Osteocyte (in vitro differentiated cells): ENCODE measurements around the gene CYP27A1. TPM values are rescaled to one million over a fixed set of nuclear protein-coding genes. Genes with fewer than 3 reads are reported as not detected.

ENCODE experiments used
- DNase-seq: peaks from one replicate; pipeline ENCODE4 v3.0.0; 2021; ENCODE audit warnings: mixed read lengths; ENCODE audit not compliant: unreplicated experiment; ENCODE audit errors: extremely low spot score
- H3K27ac Mint-ChIP-seq: one replicate; pipeline ENCODE4 v1.8.0; 2021; ENCODE audit warnings: mild to moderate bottlenecking, mixed read lengths; ENCODE audit not compliant: unreplicated experiment
- H3K27me3 Mint-ChIP-seq: one replicate; pipeline ENCODE4 v1.8.0; 2021; ENCODE audit warnings: mixed read lengths; ENCODE audit not compliant: unreplicated experiment
- H3K36me3 Mint-ChIP-seq: one replicate; pipeline ENCODE4 v1.8.0; 2021; ENCODE audit warnings: mixed read lengths; ENCODE audit not compliant: unreplicated experiment
- H3K4me1 Mint-ChIP-seq: one replicate; pipeline ENCODE4 v1.8.0; 2021; ENCODE audit warnings: mixed read lengths; ENCODE audit not compliant: unreplicated experiment
- H3K4me3 Mint-ChIP-seq: one replicate; pipeline ENCODE4 v1.8.0; 2021; ENCODE audit warnings: mild to moderate bottlenecking, moderate library complexity, mixed read lengths; ENCODE audit not compliant: unreplicated experiment
- H3K9me3 Mint-ChIP-seq: one replicate; pipeline ENCODE4 v1.8.0; 2021; ENCODE audit warnings: mixed read lengths; ENCODE audit not compliant: unreplicated experiment
- total RNA-seq: library from RNA; stranded (reverse); gene quantifications from 2 replicates; pipeline ENCODE4 v1.2.1, GENCODE V29; 2021
- TF ChIP-seq, protein P1 (sequence below): fragments of 200-600 bp; sonication (generic); IDR thresholded peaks from 2 replicates; pipeline ENCODE4 v1.5.0; 2021; ENCODE audit warnings: antibody characterized with exemption, mild to moderate bottlenecking, moderate library complexity

CYP27A1 gene
- total RNA-seq, 1 donor from 2014 or later: 3.2 TPM

DNA sequence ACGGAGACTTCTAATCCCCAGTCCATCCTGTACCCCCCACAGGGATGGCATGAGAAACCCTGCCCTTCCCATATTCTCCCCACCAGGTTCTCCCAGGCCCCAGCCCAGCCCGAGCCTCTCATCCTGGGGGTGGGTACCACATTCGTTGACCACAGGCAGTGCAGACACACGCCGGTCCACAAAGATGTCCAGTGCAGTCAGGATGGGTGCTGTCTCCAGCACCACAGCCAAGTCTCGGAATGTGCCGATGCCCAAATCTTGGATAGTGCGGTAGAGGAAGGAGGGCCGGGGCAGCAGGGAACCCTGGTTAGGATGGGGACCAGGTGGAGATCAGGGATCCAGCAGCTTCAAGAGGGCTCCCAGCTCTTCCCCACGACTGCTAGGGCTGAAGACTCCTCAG, 44.8 kb downstream of the CYP27A1 start:
- no peaks in the 10 kb centered on the region for H3K9me3 Mint-ChIP-seq
- no peaks in the 10 kb centered on the region for H3K4me1 Mint-ChIP-seq
- TF ChIP-seq, protein P1, sequence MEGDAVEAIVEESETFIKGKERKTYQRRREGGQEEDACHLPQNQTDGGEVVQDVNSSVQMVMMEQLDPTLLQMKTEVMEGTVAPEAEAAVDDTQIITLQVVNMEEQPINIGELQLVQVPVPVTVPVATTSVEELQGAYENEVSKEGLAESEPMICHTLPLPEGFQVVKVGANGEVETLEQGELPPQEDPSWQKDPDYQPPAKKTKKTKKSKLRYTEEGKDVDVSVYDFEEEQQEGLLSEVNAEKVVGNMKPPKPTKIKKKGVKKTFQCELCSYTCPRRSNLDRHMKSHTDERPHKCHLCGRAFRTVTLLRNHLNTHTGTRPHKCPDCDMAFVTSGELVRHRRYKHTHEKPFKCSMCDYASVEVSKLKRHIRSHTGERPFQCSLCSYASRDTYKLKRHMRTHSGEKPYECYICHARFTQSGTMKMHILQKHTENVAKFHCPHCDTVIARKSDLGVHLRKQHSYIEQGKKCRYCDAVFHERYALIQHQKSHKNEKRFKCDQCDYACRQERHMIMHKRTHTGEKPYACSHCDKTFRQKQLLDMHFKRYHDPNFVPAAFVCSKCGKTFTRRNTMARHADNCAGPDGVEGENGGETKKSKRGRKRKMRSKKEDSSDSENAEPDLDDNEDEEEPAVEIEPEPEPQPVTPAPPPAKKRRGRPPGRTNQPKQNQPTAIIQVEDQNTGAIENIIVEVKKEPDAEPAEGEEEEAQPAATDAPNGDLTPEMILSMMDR: no peak
- no peak overlapping the region for H3K27ac Mint-ChIP-seq
- no peak for DNase-seq
- no peaks in the 10 kb centered on the region for H3K36me3 Mint-ChIP-seq
- H3K4me3 Mint-ChIP-seq: no peak overlapping the region
- peaks cover 35% of the 10 kb centered on the region for H3K27me3 Mint-ChIP-seq

DNA sequence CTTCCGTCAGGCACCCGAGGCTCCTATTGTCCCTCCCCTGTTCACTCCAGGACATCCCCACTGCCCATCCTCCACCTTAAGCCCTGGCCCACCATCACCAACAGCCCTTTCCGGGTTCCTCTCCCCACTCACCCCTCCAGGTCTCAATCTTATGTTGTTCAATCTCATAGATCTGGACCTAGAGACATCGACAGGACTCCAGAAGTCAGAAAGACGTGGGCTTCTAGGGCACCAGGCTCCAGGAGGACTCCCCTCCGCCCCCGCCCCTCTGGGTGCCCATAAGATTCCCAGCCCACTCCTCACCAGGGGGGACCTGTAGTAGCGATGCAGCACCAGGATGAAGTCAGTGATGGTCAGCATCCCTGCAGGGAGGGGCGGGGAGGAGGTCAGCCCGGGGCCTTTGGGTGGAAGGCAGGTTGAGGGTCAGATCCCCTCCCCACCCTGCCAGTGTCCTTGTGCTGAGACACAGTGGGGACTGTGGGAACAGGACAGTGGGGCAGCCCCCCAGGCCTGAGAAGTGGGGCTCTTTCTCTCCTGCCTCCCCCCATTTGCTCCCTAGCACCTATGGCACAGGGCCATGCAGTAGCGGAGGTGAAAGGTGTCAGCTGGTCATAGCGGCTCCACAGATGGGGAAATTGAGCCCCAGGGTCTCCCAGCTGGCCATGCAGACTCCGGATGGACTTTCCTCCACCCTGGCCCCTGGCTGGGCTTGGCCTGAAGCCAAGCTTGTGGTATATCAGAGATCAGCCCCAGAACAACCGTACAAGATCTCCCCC, 45.9 kb downstream of the CYP27A1 start:
- DNase-seq: no peak
- H3K36me3 Mint-ChIP-seq: no peaks in the 10 kb centered on the region
- TF ChIP-seq, protein P1: no peak
- H3K27me3 Mint-ChIP-seq: peaks cover 33% of the 10 kb centered on the region
- no peaks in the 10 kb centered on the region for H3K9me3 Mint-ChIP-seq
- H3K27ac Mint-ChIP-seq: no peak overlapping the region
- H3K4me1 Mint-ChIP-seq: peaks cover 8% of the 10 kb centered on the region
- H3K4me3 Mint-ChIP-seq: no peak overlapping the region

DNA sequence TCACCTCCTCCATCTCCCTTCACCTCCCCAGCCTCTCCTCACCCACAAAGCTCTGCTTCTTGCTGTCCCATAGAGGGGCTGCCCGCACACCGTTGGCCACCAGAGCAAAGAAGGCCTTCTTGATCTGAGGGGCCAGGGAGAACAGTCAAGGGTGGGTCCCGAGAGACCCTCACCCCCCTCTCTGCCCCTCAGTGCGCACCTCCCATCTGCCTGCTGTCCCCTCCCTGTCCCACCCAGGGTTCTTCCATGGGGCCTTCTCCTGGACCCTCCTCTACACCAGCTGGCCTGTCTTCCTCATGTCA, 46.5 kb downstream of the CYP27A1 start:
- H3K4me3 Mint-ChIP-seq: no peak overlapping the region
- peaks cover 13% of the 10 kb centered on the region for H3K4me1 Mint-ChIP-seq
- H3K9me3 Mint-ChIP-seq: no peaks in the 10 kb centered on the region
- TF ChIP-seq, protein P1: no peak
- H3K27me3 Mint-ChIP-seq: peaks cover 32% of the 10 kb centered on the region
- no peak for DNase-seq
- H3K36me3 Mint-ChIP-seq: no peaks in the 10 kb centered on the region
- no peak overlapping the region for H3K27ac Mint-ChIP-seq

DNA sequence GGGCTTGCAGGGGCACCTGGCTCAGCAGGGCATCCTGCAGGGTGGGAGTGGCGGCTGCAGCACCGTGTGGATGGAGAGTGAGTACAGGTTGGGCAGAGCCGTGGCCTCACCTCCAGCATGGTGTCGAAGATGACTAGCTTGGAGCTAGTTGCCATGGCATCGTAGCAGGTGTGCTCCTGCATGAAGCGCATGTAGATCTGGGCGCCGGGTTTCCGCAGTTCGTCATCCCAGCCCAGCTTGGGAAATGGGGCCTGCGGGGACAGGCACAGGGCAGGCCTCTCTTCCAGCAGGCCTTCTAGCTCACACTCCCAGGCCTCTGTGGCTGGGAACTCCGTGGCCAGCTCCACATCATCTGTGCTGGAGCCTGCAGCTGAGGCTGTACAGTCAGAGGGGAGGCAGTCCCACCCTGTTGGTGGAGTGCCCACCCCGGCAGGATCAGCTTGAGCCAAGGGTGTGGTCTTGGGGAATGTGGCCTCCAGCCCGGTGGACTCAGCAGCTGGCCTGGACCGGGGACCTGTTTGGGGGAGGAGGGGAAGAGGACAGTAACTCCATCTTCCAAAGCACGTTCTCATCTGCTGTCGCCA, 48.0 kb downstream of the CYP27A1 start:
- Mint-ChIP-seq H3K4me1 (peaks cover 20% of the 10 kb centered on the region), H3K27ac (no peak overlapping the region), H3K4me3 (no peak overlapping the region), H3K27me3 (peaks cover 34% of the 10 kb centered on the region), H3K9me3 (no peaks in the 10 kb centered on the region), H3K36me3 (no peaks in the 10 kb centered on the region)
- TF ChIP-seq, protein P1: no peak
- DNase-seq: no peak

DNA sequence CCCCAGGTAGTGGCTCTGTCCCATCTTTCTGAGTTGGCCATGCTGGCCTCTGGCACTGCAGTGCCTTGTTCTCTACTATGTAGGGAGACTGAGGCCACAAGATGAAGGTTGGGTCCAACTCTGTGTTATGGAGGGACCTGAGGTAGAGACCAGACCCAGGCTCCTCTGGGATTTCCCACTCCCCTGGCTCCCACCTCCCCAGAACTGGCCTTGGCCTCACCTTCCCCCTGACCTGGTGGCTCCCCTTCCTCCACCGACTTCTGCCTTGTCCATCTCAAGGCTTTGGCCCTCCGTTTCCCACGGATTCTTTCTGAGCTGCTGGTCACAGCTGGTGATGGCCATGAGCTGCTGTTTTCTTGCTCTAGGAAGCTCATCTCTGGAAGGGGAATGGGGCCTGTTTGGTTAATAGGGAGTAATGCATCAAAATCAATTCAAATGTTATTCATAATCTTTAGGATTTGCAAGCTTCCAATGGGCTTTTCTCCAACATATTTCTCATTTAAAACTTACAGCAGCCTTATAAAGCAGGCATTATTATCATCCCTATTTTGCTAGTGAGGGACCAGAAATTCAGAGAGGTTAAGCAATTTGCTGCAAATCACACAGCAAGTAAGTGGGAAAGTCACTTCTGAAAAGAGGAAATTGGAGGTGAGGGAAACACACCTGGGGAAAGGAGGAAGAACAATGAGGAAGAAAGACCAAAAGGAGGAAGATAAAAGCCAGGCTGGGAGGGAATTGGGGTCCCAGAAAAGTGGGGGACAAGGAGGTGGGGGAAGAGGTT, 48.8 kb downstream of the CYP27A1 start:
- Mint-ChIP-seq H3K36me3 (no peaks in the 10 kb centered on the region), H3K4me3 (no peak overlapping the region), H3K27me3 (peaks cover 35% of the 10 kb centered on the region), H3K4me1 (peaks cover 20% of the 10 kb centered on the region), H3K27ac (no peak overlapping the region), H3K9me3 (no peaks in the 10 kb centered on the region)
- no peak for DNase-seq
- TF ChIP-seq, protein P1: no peak
